K562 (cell line): Measurements from ENCODE around the gene BPTF. TPM values are rescaled to one million over a fixed set of nuclear protein-coding genes. Genes with fewer than 3 reads are reported as not detected.
"Not testable (repeated sequence)": the region's sequence is repeated elsewhere in the genome, so short reads cannot be mapped to it uniquely, and the experiment has no call there.

ENCODE experiments used
- ATAC-seq: fragments of 200-7000 bp; cut with Tn5 transposase; 3 replicates; pipeline ENCODE4 v1.9.1; 2020; ENCODE audit warnings: moderate library complexity
- BruUV-seq: library from RNA; stranded (reverse); fragments of 400-500 nt; replicated peaks from 2 replicates; lab custom pipeline; 2021; lab: Mats Ljungman, UMichigan
- CTCF ChIA-PET: fragments of 300-600 bp; formaldehyde crosslinking; extraction: SDS; loops from one replicate; lab custom pipeline; 2021; ENCODE audit warnings: low intra/inter-chr PET ratio; lab: Yijun Ruan, JAX
- POLR2A ChIA-PET: fragments of 300-600, 350-650 bp; sonication (Branson Sonifier 250); formaldehyde crosslinking; extraction: SDS; loops from one replicate; lab custom pipeline; 2021; ENCODE audit warnings: antibody characterized with exemption, inconsistent platforms; lab: Yijun Ruan, JAX
- DNase-seq, 4 experiments: peaks; one replicate each; pipeline versions ENCODE4 v3.0.0 to v3.0.0-alpha.2; 2011 to 2018; ENCODE audit warnings: low spot score in 3 of 4, mixed read lengths in 3 of 4; ENCODE audit errors: extremely low read depth in 1 of 4
- FAIRE-seq: peaks from 2 replicates; lab custom pipeline; 2011; peaks lifted over from hg19 to GRCh38; lab: Jason Lieb, UNC
- H2AFZ ChIP-seq: 2 replicates; pipeline ENCODE4 v1.6.0; 2011; ENCODE audit warnings: low read depth, low read length, control low read depth, inconsistent platforms
- H3K27ac ChIP-seq: fragments of 200-600 bp; 3 replicates; pipeline ENCODE4 v1.8.0; 2011; ENCODE audit warnings: low read depth, mild to moderate bottlenecking, control low read depth, inconsistent platforms, low read length, moderate library complexity, mixed read lengths; ENCODE audit errors: extremely low read depth
- H3K27me3 ChIP-seq, 2 experiments: fragments of 300-600 bp in 1 of 2; 2 replicates in 1 of 2; 3 replicates in 1 of 2; pipeline versions ENCODE4 v1.6.0 to v1.8.0; 2011; ENCODE audit warnings: inconsistent platforms in 2 of 2, low read length in 2 of 2, mild to moderate bottlenecking in 1 of 2, mixed read lengths in 1 of 2, moderate library complexity in 1 of 2; ENCODE audit not compliant: control insufficient read depth in 2 of 2, insufficient read depth in 2 of 2
- H3K36me3 ChIP-seq: fragments of 300-600 bp; 3 replicates; pipeline ENCODE4 v1.8.0; 2011; ENCODE audit warnings: mild to moderate bottlenecking, low read length, inconsistent platforms; ENCODE audit not compliant: control insufficient read depth, insufficient read depth
- H3K4me1 ChIP-seq, 2 experiments: fragments of 200-600 bp in 1 of 2; replicated peaks in 1 of 2; 2 replicates in 1 of 2; 3 replicates in 1 of 2; pipeline versions ENCODE4 v1.5.1 to v1.8.0; 2011; ENCODE audit warnings: inconsistent platforms in 2 of 2, low read length in 2 of 2, mild to moderate bottlenecking in 1 of 2, mixed read lengths in 1 of 2, moderate library complexity in 1 of 2; ENCODE audit not compliant: control insufficient read depth in 2 of 2, insufficient read depth in 2 of 2
- H3K4me2 ChIP-seq: 2 replicates; pipeline ENCODE4 v1.6.1; 2011; ENCODE audit warnings: low read length, control low read depth, inconsistent platforms, mixed read lengths; ENCODE audit not compliant: insufficient read depth
- H3K4me3 ChIP-seq: fragments of 200-600 bp; sonication (generic), shearing (Covaris generic); 2 replicates; pipeline ENCODE4 v1.5.1; 2016; ENCODE audit warnings: control low read depth, inconsistent platforms
- H3K79me2 ChIP-seq: fragments of 200-600 bp; 3 replicates; pipeline ENCODE4 v1.8.0; 2011; ENCODE audit warnings: low read length, inconsistent platforms; ENCODE audit not compliant: control insufficient read depth, insufficient read depth
- H3K9ac ChIP-seq, 2 experiments: 2 replicates each; pipeline versions ENCODE4 v1.6.0 to v1.6.1; 2011; ENCODE audit warnings: low read depth in 2 of 2, low read length in 2 of 2, control low read depth in 1 of 2, inconsistent platforms in 1 of 2, mild to moderate bottlenecking in 1 of 2, mixed read lengths in 1 of 2; ENCODE audit not compliant: insufficient read depth in 1 of 2
- H3K9me1 ChIP-seq: one replicate; pipeline ENCODE4 v1.6.0; 2011; ENCODE audit warnings: inconsistent platforms, mild to moderate bottlenecking, low read length, moderate library complexity; ENCODE audit not compliant: control insufficient read depth, insufficient read depth
- H3K9me3 ChIP-seq: replicated peaks from 2 replicates; pipeline ENCODE4 v1.5.1; 2011; ENCODE audit warnings: low read depth, low read length, inconsistent platforms; ENCODE audit not compliant: control insufficient read depth, insufficient read depth
- H4K20me1 ChIP-seq: replicated peaks from 2 replicates; pipeline ENCODE4 v1.6.1; 2011; ENCODE audit warnings: low read length, inconsistent platforms, mixed read lengths; ENCODE audit not compliant: control insufficient read depth, insufficient read depth
- ATF3 ChIP-seq, 2 experiments: fragments of 450-650 bp in 1 of 2; sonication (generic) in 1 of 2; formaldehyde crosslinking in 1 of 2; IDR thresholded peaks in 1 of 2; conservative IDR thresholded peaks in 1 of 2; 2 replicates each; pipeline versions ENCODE4 v1.6.1 to v1.8.1; 2016 to 2023; ENCODE audit warnings: mild to moderate bottlenecking in 2 of 2, moderate library complexity in 2 of 2, inconsistent platforms in 1 of 2, missing genetic modification reagents in 1 of 2
- C11orf30 ChIP-seq: fragments of 450-650 bp; IDR thresholded peaks from 2 replicates; pipeline ENCODE4 v1.6.1; 2016; ENCODE audit warnings: low read depth, mild to moderate bottlenecking
- CEBPB ChIP-seq: fragments of 450-650 bp; IDR thresholded peaks from 2 replicates; pipeline ENCODE4 v1.6.1; 2016; ENCODE audit warnings: missing genetic modification characterization, missing compliant biosample characterization
- DMBX1 ChIP-seq: fragments of 250-450 bp; sonication (Bioruptor Pico); IDR thresholded peaks from 2 replicates; pipeline ENCODE4 v1.8.0; 2022; ENCODE audit warnings: inconsistent platforms, mild to moderate bottlenecking, moderate library complexity, borderline replicate concordance
- EP400 ChIP-seq: fragments of 450-650 bp; IDR thresholded peaks from 2 replicates; pipeline ENCODE4 v1.6.1; 2017; ENCODE audit warnings: antibody characterized with exemption, mild to moderate bottlenecking, moderate library complexity
- HDAC2 ChIP-seq: fragments of 450-650 bp; IDR thresholded peaks from 2 replicates; pipeline ENCODE4 v1.6.1; 2016; ENCODE audit warnings: mild to moderate bottlenecking
- MYBL2 ChIP-seq, 2 experiments: fragments of 450-650 bp in 1 of 2; sonication (generic) in 1 of 2; formaldehyde crosslinking in 1 of 2; IDR thresholded peaks; 2 replicates each; pipeline versions ENCODE4 v1.6.1 to v1.8.1; 2017 to 2022; ENCODE audit warnings: borderline replicate concordance in 1 of 2, inconsistent platforms in 1 of 2, low read depth in 1 of 2, mild to moderate bottlenecking in 1 of 2, missing genetic modification reagents in 1 of 2, moderate library complexity in 1 of 2
- NFE2 ChIP-seq: IDR thresholded peaks from 2 replicates; pipeline ENCODE4 v1.6.1; 2014; ENCODE audit warnings: antibody characterized with exemption, low read depth
- RBM25 ChIP-seq: fragments of 200-400 bp; formaldehyde crosslinking; IDR thresholded peaks from 2 replicates; pipeline ENCODE4 v1.6.1; 2018; ENCODE audit warnings: low read length, low read depth, moderate library complexity; ENCODE audit not compliant: severe bottlenecking
- RCOR1 ChIP-seq, 2 experiments: IDR thresholded peaks; 2 replicates each; pipeline ENCODE4 v1.6.1; 2012; ENCODE audit warnings: low read depth in 2 of 2, low read length in 2 of 2, borderline replicate concordance in 1 of 2, improper control_type of control experiment in 1 of 2
- SMARCA4 ChIP-seq: fragments of 450-650 bp; IDR thresholded peaks from 2 replicates; pipeline ENCODE4 v1.6.1; 2016
- STAG1 ChIP-seq: sonication (generic); formaldehyde crosslinking; IDR thresholded peaks from 2 replicates; pipeline ENCODE4 v1.5.0; 2020; ENCODE audit warnings: missing genetic modification reagents, borderline replicate concordance
- TBP ChIP-seq: optimal IDR thresholded peaks from 2 replicates; pipeline ENCODE3; 2011; ENCODE audit warnings: low read depth, low read length, improper control_type of control experiment
- TRIM24 ChIP-seq, 2 experiments: fragments of 450-650 bp; IDR thresholded peaks; 2 replicates each; pipeline ENCODE4 v1.6.1; 2016
- TRIM28 ChIP-seq: fragments of 450-650 bp; IDR thresholded peaks from 2 replicates; pipeline ENCODE4 v1.6.1; 2017
- ZC3H4 ChIP-seq: sonication (generic); formaldehyde crosslinking; IDR thresholded peaks from 2 replicates; pipeline ENCODE4 v1.9.0; 2021; ENCODE audit warnings: missing genetic modification reagents, borderline replicate concordance
- ZNF592 ChIP-seq: fragments of 450-650 bp; IDR thresholded peaks from 2 replicates; pipeline ENCODE4 v1.6.1; 2017; ENCODE audit warnings: antibody characterized with exemption, mild to moderate bottlenecking
- WGBS: fragments of 100-300 bp; shearing (Covaris generic); methylation state at CpG from one replicate; pipeline ENCODE4 v1.1.6; 2016; ENCODE audit warnings: low coverage, mixed read lengths; ENCODE audit not compliant: insufficient coverage; ENCODE audit errors: missing lambda C conversion rate; 5-methylcytosine and 5-hydroxymethylcytosine counted together
- in situ Hi-C: fragments of 300-500 bp; cut with MboI; formaldehyde crosslinking; loops from 4 replicates; pipeline ENCODE4 v1.15.0; 2018; ENCODE audit warnings: inconsistent platforms, mixed read lengths
- intact Hi-C: fragments of 100-400 bp; cut with micrococcal nuclease; formaldehyde crosslinking; loops from 2 replicates; pipeline ENCODE4 v1.14.2; 2022
- polyA plus RNA-seq, 8 experiments: library from polyadenylated mRNA; depleted of rRNA in 4 of 8; stranded (reverse) in 5 of 8; unstranded in 3 of 8; fragments of >200 nt; fragmentation: Nextera tagmentation in 2 of 8; fragmentation: Illumina TruSeq in 1 of 8; extraction: Ambion mirVana in 2 of 8; extraction: Trizol in 1 of 8; gene quantifications; 2 replicates each; pipeline versions ENCODE4 v1.2.1 to v1.2.3, GENCODE V29; 2011 to 2014; ENCODE audit warnings: inconsistent platforms in 1 of 8, missing spikeins in 1 of 8
- total RNA-seq, 7 experiments: library from RNA; depleted of rRNA in 6 of 7; stranded (reverse); fragments of >200 nt in 6 of 7; fragmentation: Illumina TruSeq in 2 of 7; extraction: Trizol in 2 of 7; gene quantifications; 2 replicates each; pipeline versions ENCODE4 v1.2.1 to v1.2.3, GENCODE V29; 2011 to 2021; ENCODE audit warnings: low replicate concordance in 1 of 7

Gene BPTF
- total and polyA plus RNA-seq, 9 of the 15 experiments (the other 6 are each of a cell fraction or from before 2014, with no cell fraction given): 12.5 to 52.1 (median 26.9) TPM

DNA sequence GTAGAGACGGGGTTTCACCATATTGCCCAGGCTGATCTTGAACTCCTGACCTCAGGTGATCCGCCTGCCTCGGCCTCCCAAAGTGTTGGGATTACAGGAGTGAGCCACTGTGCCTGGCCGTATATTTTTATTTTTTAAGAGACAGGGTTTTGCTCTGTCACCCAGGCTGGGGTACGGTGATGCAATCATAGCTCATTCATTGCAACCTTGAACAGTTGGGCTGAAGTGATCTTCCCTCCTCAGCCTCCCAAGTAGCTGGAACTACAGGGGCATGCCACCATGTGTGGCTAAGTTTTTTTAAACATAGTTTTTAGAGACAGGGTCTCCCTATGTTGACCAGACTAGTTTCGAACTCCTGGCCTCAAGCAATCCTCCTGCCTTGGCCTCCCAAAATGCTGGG lies 12.9 kb upstream of the BPTF start (continued):
- TF ChIP-seq ATF3 (IDR thresholded peaks at IDR 0.05): peak; percentile 96
- not testable (repeated sequence) for TF ChIP-seq ATF3 (CRISPR knock-in tag; conservative IDR thresholded peaks at IDR 0.05)
- TF ChIP-seq TRIM24 (IDR thresholded peaks at IDR 0.05): peak; percentile 97 to 98
- TF ChIP-seq CEBPB: peak; percentile 75
- peak; percentile 31; the same call in 1 of the 2 replicates for TF ChIP-seq HDAC2
- peak; percentile 14 for TF ChIP-seq RBM25
- TF ChIP-seq EP400: 0 out of 2 replicates have a peak, but pooled peaks have one; percentile 24
- 0 out of 2 replicates have a peak, but pooled peaks have one; percentile 15 for TF ChIP-seq NFE2
- peak; percentile 58 for TF ChIP-seq SMARCA4
- TF ChIP-seq C11orf30: peak; percentile 37; the same call in 1 of the 2 replicates
- TF ChIP-seq TRIM28: peak; percentile 76; the same call in 1 of the 2 replicates
- TF ChIP-seq RCOR1 (IDR thresholded peaks at IDR 0.05; ENCODE audit: borderline replicate concordance in 1 of 2, low read depth in 2 of 2, low read length in 2 of 2): peak in 1 of 2 experiments; percentile 45; a peak in 1 of 4 replicates

GRCh38 chr17:67813803-67814180 lies 11.5 kb upstream of the BPTF start:
- ChIA-PET CTCF (no interaction called here), POLR2A (interaction anchor here (1.1 kb wide), 1 partner anchor 11 kb away, joined by 3 read pairs; no protein-coding TSS in a partner anchor)
- no peaks in the 10 kb centered on the region for H3K9me1 ChIP-seq
- DNase-seq (no peak), ATAC-seq (no peak), FAIRE-seq (no peak)
- intact Hi-C loops: no loop called here
- no peak overlapping the region; the same call in 1 of the 2 replicates for H2AFZ ChIP-seq
- no peak overlapping the region for H3K4me3 ChIP-seq
- H3K4me1 ChIP-seq: peaks cover 0 to 2% of the 10 kb centered on the region in 2 experiments; a peak in 2 of 5 replicates
- H3K27ac ChIP-seq: no peak overlapping the region
- H3K9me3 ChIP-seq: no peaks in the 10 kb centered on the region
- no peak overlapping the region for H3K4me2 ChIP-seq
- H3K9ac ChIP-seq: no peak overlapping the region
- H4K20me1 ChIP-seq: no peaks in the 10 kb centered on the region
- no TSS peak for BruUV-seq
- H3K36me3 ChIP-seq: no peaks in the 10 kb centered on the region
- in situ Hi-C loops: no loop called here
- 0 out of 5 replicates have a peak, but pooled peaks cover 0 to 5% of the 10 kb centered on the region in 2 experiments for H3K27me3 ChIP-seq
- WGBS: 56% methylated on average over 5 of the region's 5 CpGs
- H3K79me2 ChIP-seq: no peaks in the 10 kb centered on the region
- no peak for TF ChIP-seq STAG1 (CRISPR knock-in tag)
- no peak for TF ChIP-seq ZNF592
- TF ChIP-seq ZC3H4 (CRISPR knock-in tag): no peak
- TF ChIP-seq DMBX1 (CRISPR knock-in tag): no peak
- no peak for TF ChIP-seq TBP
- no peak for TF ChIP-seq MYBL2 (IDR thresholded peaks at IDR 0.05; ENCODE audit: low read depth)
- TF ChIP-seq MYBL2 (CRISPR knock-in tag; IDR thresholded peaks at IDR 0.05; ENCODE audit: borderline replicate concordance): no peak
